HG03196 (cell line): ENCODE measurements around the gene MLXIPL.
"Not testable (repeated sequence)": the region's sequence is repeated elsewhere in the genome, so short reads cannot be mapped to it uniquely, and the experiment has no call there.

ENCODE experiments used
- ATAC-seq: cut with Tn5 transposase; IDR thresholded peaks from one replicate; pipeline ENCODE4 v1.9.1; 2021; ENCODE audit not compliant: unreplicated experiment

Gene MLXIPL

DNA sequence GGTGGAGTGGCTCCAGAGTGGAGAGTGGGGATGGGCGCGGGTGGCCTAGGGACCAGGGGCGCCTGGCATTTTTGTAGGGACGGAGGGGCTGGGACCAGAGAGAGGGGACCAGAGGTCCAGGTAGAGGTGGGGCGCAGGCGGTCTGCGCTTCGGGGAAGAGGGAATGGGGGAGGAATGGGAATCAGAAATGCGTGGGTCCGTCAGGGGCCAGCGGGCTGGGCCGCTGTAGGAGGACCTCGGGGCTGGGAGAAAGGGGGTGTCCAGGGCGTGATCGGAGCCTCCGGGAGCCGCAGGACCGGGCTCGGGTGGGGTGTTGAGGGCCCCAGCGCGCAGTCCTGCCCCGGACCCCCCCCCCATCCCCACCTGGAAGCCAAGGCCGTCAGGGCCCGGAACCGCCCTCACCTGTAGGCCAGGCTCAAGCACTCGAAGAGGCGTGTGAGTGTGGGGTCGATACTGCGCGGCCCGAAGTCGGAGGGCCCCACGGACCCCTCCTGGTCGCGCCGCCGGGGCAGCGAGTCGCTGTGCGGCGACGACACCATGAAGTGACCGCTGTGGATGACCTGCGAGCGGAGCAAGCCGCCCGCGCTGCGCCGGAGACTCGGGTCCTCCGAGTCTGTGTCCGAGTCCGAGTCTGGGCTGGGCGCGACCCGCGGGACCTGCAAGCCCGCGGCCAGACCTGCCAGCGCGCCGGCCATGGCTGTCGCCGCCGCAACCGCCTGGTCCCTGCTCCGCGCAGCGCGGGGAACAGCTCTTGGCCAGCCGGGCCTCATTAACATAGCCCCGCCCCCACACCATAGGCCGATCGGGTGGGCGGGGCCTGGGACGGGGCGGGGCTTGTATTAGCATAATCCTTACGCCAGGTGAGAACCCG, at the start of gene MLXIPL:
Gene MLXIPL, minus strand, starts transcription at position 725 of the 871 bp plus-strand sequence. Its CDS starts 30 bp downstream, at position 695.
- no peak for ATAC-seq

GRCh38 chr7:73671857-73672445, 47.6 kb upstream of the MLXIPL start:
- ATAC-seq: no peak

GRCh38 chr7:73671322-73671661, 47.0 kb upstream of the MLXIPL start:
- ATAC-seq: no peak

DNA sequence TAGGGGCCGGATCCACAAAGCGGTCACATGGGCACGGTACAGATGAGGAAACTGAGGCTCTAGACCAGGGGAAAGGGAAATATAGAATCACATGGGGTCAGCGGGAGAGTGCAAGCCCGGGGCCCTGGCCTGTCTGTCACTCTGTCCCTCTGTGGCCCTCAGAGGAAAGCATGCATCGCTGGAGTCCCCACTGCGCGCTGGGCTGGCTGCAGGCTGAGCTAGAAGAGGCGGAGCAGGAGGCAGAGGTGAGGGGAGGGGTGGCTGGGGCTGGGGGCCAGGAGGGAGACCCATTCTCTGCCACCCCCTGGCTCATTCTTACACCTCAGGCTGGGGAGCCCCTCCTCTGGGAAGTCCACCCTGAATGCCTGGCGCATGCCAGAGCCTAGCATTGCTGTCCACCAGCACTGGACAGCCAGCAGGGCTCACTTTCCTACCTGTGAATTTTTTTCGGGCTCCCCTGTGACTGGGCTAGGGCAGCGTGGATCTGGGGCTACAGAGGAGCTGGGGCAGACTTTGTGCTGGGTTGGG, 45.6 kb upstream of the MLXIPL start:
- ATAC-seq: no peak

GRCh38 chr7:73669288-73669701, 45.0 kb upstream of the MLXIPL start:
- no peak for ATAC-seq

DNA sequence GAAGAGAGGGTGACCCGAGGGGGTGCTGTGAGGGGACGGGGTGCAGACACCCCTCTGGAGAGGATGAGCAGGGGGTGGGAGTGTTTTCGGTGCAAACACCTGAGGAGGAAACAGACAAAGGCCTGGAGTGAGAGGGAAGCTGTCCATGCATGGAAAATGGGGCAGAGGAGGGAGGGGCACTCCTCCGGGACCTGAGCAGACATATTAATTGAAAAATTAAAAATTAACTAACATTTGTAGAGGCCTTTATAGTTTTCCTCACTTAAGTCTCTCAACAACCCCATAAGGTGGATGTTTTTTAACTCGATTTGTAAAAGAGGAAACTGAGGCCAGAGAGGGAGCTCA, 44.5 kb upstream of the MLXIPL start:
- no peak for ATAC-seq

- ATAC-seq: no peak
Observed at GRCh38 chr7:73668103-73668885, 44.0 kb upstream of the MLXIPL start.

- ATAC-seq: peak; percentile 88
Observed at GRCh38 chr7:73667344-73668102, 43.2 kb upstream of the MLXIPL start, which contains the start of gene VPS37D. VPS37D (plus strand) TSS chr7:73667831; CDS start chr7:73667959, 128 bp downstream.

- ATAC-seq: no peak
Observed at GRCh38 chr7:73663033-73663432, 38.7 kb upstream of the MLXIPL start.

DNA sequence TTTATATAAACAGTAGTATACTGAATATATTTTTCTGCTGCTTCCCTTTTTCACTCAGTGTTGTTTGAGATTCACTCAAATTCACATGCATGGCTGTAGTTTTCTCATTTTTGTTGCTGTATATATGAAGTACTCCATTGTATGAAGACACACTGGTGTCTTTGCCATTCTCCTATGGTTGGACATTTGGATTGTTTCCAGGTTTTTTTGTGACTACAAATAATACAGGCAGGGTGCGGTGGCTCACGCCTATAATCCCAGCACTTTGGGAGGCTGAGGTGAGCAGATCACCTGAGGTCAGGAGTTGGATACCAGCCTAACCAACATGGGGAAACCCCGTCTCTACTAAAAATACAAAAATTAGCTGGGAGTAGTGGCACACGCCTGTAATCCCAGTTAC, 36.3 kb upstream of the MLXIPL start:
- not testable (repeated sequence) for ATAC-seq

- no peak for ATAC-seq
Observed at GRCh38 chr7:73659983-73660382, 35.7 kb upstream of the MLXIPL start.

DNA sequence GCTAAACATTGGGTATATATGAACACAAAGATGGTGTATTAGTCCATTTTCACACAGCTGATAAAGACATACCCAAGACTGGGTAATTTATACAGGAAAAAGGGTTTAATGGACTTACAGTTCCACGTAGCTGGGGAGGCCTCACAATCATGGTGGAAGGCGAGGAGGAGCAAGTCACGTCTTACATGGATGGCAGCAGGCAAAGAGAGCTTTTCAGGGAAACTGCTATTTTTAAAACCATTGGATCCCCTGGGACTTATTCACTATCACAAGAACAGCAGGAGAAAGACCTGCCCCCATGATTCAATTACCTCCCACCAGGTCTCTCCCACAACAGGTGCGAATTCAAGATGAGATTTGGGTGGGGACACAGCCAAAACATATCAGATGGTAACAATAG, 31.0 kb upstream of the MLXIPL start:
- not testable (repeated sequence) for ATAC-seq

DNA sequence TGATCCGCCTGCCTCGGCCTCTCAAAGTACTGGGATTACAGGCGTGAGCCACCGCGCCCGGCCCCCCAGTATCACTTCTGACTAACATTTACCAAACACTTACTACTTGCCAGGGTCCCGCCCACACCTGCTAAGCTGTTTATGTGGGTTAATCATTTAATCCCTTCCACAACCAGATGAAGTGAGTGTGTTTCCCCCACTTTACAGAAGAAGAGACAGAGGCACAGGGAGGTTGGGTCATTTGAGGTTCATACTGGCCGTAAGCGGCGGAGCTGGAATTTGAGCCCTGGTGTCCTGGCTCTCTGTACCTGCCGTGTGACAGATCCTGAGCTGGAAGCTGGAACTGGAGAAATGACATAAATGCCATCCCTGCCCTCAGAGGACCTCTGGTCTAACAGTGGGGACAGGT, 28.2 kb upstream of the MLXIPL start:
- no peak for ATAC-seq

- no peak for ATAC-seq
Observed at GRCh38 chr7:73650524-73650923, 26.2 kb upstream of the MLXIPL start.

DNA sequence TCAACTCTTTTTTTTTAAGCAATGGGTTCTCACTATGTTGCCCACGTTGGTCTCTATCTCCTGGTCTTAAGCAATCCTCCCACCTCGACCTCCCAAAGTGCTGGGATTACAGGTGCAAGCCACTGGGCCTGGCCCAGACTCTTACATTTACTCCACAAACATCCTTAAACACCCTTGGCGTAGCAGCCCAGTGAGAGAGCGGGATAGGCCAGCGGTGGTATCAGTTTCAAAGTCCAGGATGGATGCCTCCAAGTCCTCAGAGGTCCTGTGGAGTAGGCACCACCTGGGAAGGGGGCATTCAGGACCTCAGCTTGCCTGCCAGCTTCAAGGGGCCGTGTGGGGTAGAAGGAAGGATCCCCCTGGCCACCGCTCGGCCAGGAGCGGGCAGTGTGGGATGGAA, 25.3 kb upstream of the MLXIPL start:
- no peak for ATAC-seq

GRCh38 chr7:73648593-73649332, 24.4 kb upstream of the MLXIPL start:
- no peak for ATAC-seq

DNA sequence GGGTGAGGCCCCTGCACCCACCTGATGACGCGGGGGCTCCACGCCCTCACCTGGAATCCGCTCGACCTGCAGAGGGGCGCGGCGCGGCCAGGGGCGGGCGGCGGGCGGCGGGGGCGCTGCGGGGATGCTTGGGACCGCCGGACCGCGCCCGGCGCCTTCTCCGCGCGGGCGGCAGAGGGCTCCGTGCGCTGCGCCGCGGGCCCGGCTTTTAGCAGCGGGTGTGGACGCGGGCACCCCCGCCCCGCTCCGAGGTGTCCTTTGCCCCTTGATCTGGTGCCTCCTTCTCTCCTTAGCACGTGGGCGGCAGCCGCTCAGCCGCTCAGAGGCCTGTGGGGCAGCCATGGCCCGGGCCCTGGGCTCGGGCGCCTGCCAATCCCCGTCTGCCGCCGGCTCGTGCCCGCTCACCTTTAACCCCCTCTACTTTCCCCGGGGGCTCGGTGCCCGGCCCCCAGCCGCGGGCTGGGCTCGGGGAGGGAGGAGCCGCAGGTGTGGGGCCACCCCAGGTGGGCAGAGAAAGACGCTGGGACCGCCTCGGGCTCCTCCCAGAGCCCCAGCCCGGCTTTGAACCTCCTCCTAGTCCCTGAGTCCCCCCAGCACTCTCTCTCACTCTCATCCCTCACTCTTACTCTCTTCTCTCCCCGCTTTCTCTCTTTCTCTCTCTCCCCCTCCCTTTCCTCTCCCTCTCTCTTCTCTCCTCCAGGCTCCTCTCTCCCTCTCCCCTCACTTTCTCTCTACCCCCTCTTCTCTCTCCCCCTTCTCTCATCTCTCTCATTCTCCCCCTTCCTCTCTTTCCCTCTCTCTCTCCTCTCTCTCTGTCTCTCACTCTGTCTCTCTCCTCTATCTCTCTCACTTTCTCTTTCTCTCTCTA, 23.6 kb upstream of the MLXIPL start:
- no peak for ATAC-seq

DNA sequence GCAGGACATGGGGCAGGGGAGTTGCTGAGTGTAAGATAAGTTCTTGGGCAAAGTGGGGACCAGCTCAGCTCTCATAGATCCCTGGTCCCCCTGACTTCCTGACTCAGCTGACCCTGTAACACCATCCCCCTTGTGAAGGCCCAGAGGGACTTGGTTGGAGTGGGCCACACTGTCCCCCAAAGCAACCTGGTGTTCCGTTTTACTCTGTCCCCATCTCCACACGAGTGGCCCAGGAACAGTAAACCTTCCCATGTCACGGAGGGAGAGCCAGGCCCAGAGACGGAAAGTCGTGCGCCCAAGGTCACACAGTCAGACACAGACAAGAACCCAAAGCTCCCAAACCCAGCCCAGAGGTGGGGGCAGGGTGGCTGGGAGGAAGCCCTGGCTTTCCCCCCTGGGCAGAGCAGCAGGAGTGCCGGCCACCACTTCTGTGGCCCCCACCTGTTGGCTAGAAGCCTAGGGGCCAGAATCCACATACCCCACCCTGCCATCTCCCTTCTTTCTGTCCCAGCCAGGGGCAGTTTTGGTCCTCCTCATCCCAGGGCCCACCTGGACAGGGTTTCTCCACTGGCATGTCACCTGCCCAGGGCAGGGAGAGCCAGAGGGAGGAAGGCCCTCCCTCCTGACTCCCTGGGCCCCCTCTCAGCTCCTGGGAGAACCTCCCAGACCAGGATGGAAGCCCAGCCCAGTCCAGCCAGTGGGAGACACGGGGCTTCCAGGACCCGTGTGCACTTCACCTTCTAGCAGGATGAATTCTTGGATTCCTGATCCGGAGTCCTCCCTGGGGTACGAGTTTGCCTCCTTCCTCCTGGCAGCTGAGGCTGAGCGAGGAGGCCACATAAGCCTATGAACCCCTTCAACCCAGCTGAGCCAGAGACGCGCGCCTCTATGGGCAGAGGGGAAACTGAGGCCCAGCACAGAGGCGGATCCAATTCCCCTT, 22.7 kb upstream of the MLXIPL start:
- ATAC-seq: no peak
